Upper lobe of left lung (tissue), 6 donors: ENCODE data around the gene POU3F1. TPM values are rescaled to one million over a fixed set of nuclear protein-coding genes. Genes with fewer than 3 reads are reported as not detected.

Experiments
- ATAC-seq, 2 donors: fragments of 200-7000 bp; cut with Tn5 transposase; one replicate each; pipeline ENCODE4 v1.9.1; 2022; ENCODE audit warnings: mild to moderate bottlenecking in 2 of 2, moderate library complexity in 2 of 2; ENCODE audit not compliant: low FRiP score in 2 of 2
- DNase-seq, 2 donors: peaks; one replicate each; pipeline ENCODE4 v3.0.0-alpha.2; 2019 to 2020
- H3K27ac ChIP-seq, 4 donors: fragments of 200-600 bp; sonication (generic); one replicate each; pipeline ENCODE4 v1.5.1; 2016 to 2019
- H3K27me3 ChIP-seq, 4 donors: fragments of 200-600 bp; sonication (generic); one replicate each; pipeline ENCODE4 v1.5.1; 2017 to 2019
- H3K36me3 ChIP-seq, 4 donors: fragments of 200-600 bp; sonication (generic); one replicate each; pipeline ENCODE4 v1.5.1; 2016 to 2019
- H3K4me1 ChIP-seq, 4 donors: fragments of 200-600 bp; sonication (generic); one replicate each; pipeline ENCODE4 v1.5.1; 2018 to 2019
- H3K4me3 ChIP-seq, 4 donors: fragments of 200-600 bp; sonication (generic); one replicate each; pipeline ENCODE4 v1.5.1; 2017 to 2019; ENCODE audit warnings: mild to moderate bottlenecking in 2 of 4, moderate library complexity in 1 of 4
- H3K9me3 ChIP-seq, 4 donors: fragments of 200-600 bp; sonication (generic); one replicate each; pipeline ENCODE4 v1.5.1; 2018 to 2019
- CTCF ChIP-seq, 6 experiments: fragments of 450-650 bp in 4 of 6; fragments of 200-600 bp in 2 of 6; sonication (generic) in 2 of 6; IDR thresholded peaks; one replicate each; pipeline ENCODE4 v1.5.1; 2016 to 2019; ENCODE audit warnings: antibody characterized with exemption in 6 of 6
- EP300 ChIP-seq, 4 donors: sonication (generic); formaldehyde crosslinking; IDR thresholded peaks; one replicate each; pipeline ENCODE4 v1.5.1; 2017; ENCODE audit warnings: antibody characterized with exemption in 4 of 4, control low read depth in 2 of 4
- POLR2A ChIP-seq, 4 donors: fragments of 450-650 bp; IDR thresholded peaks; one replicate each; pipeline ENCODE4 v1.5.1; 2016 to 2017; ENCODE audit warnings: antibody characterized with exemption in 4 of 4, mild to moderate bottlenecking in 2 of 4
- POLR2AphosphoS5 ChIP-seq, 2 donors: sonication (generic); formaldehyde crosslinking; IDR thresholded peaks; one replicate each; pipeline ENCODE4 v1.5.1; 2017; ENCODE audit warnings: antibody characterized with exemption in 2 of 2
- WGBS, 2 donors: methylation state at CpG; one replicate each; pipeline ENCODE4 v1.1.5; 2017 to 2018; 5-methylcytosine and 5-hydroxymethylcytosine counted together
- total RNA-seq, 6 donors: library from RNA; depleted of rRNA in 4 of 6; stranded (reverse); fragments of >200 nt in 4 of 6; gene quantifications; one replicate each; pipeline versions ENCODE4 v1.1.0 to v1.2.1, GENCODE V29; 2016 to 2021
- donor health status: DM: no; HTN: no; CAD: no; lungs with moderate emphysema.
- donor health status: DM: no; HTN: yes; CAD: no; lungs with severe emphysema.

Gene POU3F1
- total RNA-seq, 6 donors from 2014 or later: 0.40 to 1.0 TPM; not detected in 4

- 96 to 97% methylated on average over 4 to 5 of the region's 5 CpGs for WGBS, 2 donors
- H3K36me3 ChIP-seq: no peaks in the 10 kb centered on the region
- no peaks in the 10 kb centered on the region for H3K9me3 ChIP-seq
- H3K27ac ChIP-seq: no peak overlapping the region
- H3K27me3 ChIP-seq: no peaks in the 10 kb centered on the region
- no peak for DNase-seq
- no peak overlapping the region for H3K4me3 ChIP-seq
- TF ChIP-seq POLR2A (IDR thresholded peaks at IDR 0.05) (no peak), CTCF (IDR thresholded peaks at IDR 0.05) (no peak), POLR2AphosphoS5 (IDR thresholded peaks at IDR 0.05) (no peak), EP300 (IDR thresholded peaks at IDR 0.05) (no peak)
- no peak for ATAC-seq
- no peaks in the 10 kb centered on the region for H3K4me1 ChIP-seq
Observed at GRCh38 chr1:38075191-38075590, 28.6 kb upstream of the POU3F1 start.

- Histone ChIP-seq H3K27me3 (no peaks in the 10 kb centered on the region), H3K27ac (no peak overlapping the region), H3K4me3 (no peak overlapping the region), H3K9me3 (no peaks in the 10 kb centered on the region), H3K36me3 (no peaks in the 10 kb centered on the region), H3K4me1 (no peaks in the 10 kb centered on the region)
- DNase-seq (no peak), ATAC-seq (no peak)
- WGBS, 2 donors: 55 to 70% methylated on average over 1 to 4 of the region's 4 CpGs
- TF ChIP-seq POLR2AphosphoS5 (IDR thresholded peaks at IDR 0.05) (no peak), POLR2A (IDR thresholded peaks at IDR 0.05) (no peak), CTCF (IDR thresholded peaks at IDR 0.05) (no peak), EP300 (IDR thresholded peaks at IDR 0.05) (no peak)
Observed at GRCh38 chr1:38074302-38074677, 27.7 kb upstream of the POU3F1 start.

GRCh38 chr1:38073534-38074301, 27.1 kb upstream of the POU3F1 start:
- Histone ChIP-seq H3K4me3 (no peak overlapping the region), H3K36me3 (no peaks in the 10 kb centered on the region), H3K27ac (no peak overlapping the region), H3K4me1 (no peaks in the 10 kb centered on the region), H3K9me3 (no peaks in the 10 kb centered on the region), H3K27me3 (no peaks in the 10 kb centered on the region)
- TF ChIP-seq POLR2A (IDR thresholded peaks at IDR 0.05): no peak
- no peak for TF ChIP-seq CTCF (IDR thresholded peaks at IDR 0.05)
- TF ChIP-seq POLR2AphosphoS5 (IDR thresholded peaks at IDR 0.05): no peak
- no peak for TF ChIP-seq EP300 (IDR thresholded peaks at IDR 0.05)
- WGBS, 2 donors: 51 to 60% methylated on average over 9 of the region's 9 CpGs
- no peak for DNase-seq
- no peak for ATAC-seq

- Histone ChIP-seq H3K27ac (no peak overlapping the region), H3K36me3 (no peaks in the 10 kb centered on the region), H3K4me3 (no peak overlapping the region), H3K27me3 (no peaks in the 10 kb centered on the region), H3K9me3 (no peaks in the 10 kb centered on the region), H3K4me1 (no peaks in the 10 kb centered on the region)
- DNase-seq: no peak
- no peak for TF ChIP-seq POLR2AphosphoS5 (IDR thresholded peaks at IDR 0.05)
- TF ChIP-seq CTCF (IDR thresholded peaks at IDR 0.05): no peak
- no peak for TF ChIP-seq EP300 (IDR thresholded peaks at IDR 0.05)
- no peak for TF ChIP-seq POLR2A (IDR thresholded peaks at IDR 0.05)
- 47 to 80% methylated on average over 2 of the region's 2 CpGs for WGBS, 2 donors
- ATAC-seq: no peak
Observed at GRCh38 chr1:38072858-38073257, 26.3 kb upstream of the POU3F1 start.
